NCI-H2107 (cell line): ENCODE data around the gene FAXDC2.
A peak's percentile ranks its signal among the peaks of the same experiment; 100 is the strongest.
"Not testable (repeated sequence)": the region's sequence is repeated elsewhere in the genome, so short reads cannot be mapped to it uniquely, and the experiment has no call there.

Experiments used
- DNase-seq: peaks from one replicate; lab custom pipeline; 2025; lab: John Stamatoyannopoulos, UW

Gene FAXDC2

GRCh38 chr5:154861946-154862345, 11.5 kb upstream of the FAXDC2 start:
- DNase-seq: no peak

- DNase-seq: no peak
Observed at GRCh38 chr5:154860765-154861164, 10.4 kb upstream of the FAXDC2 start.

- no peak for DNase-seq
Observed at GRCh38 chr5:154860123-154860522, 9.7 kb upstream of the FAXDC2 start.

GRCh38 chr5:154858972-154859871, 8.8 kb upstream of the FAXDC2 start:
- DNase-seq: no peak

GRCh38 chr5:154858297-154858971, 8.0 kb upstream of the FAXDC2 start, which contains the start of gene CNOT8:
TSS of gene CNOT8 (plus strand) at chr5:154858627. CDS start at chr5:154863279, 4,652 bp downstream.
- peak; percentile 77 for DNase-seq

GRCh38 chr5:154857530-154858296, 7.3 kb upstream of the FAXDC2 start:
- DNase-seq: peak; percentile 77

GRCh38 chr5:154851351-154851750, 948 bp upstream of the FAXDC2 start:
- no peak for DNase-seq

GRCh38 chr5:154849791-154850201, 607 bp downstream of the FAXDC2 start:
- no peak for DNase-seq

GRCh38 chr5:154849264-154849785, 1.1 kb downstream of the FAXDC2 start:
- no peak for DNase-seq

GRCh38 chr5:154844809-154845208, 5.6 kb downstream of the FAXDC2 start:
- DNase-seq: no peak

- DNase-seq: no peak
Observed at GRCh38 chr5:154842689-154843530, 7.5 kb downstream of the FAXDC2 start.

GRCh38 chr5:154841273-154841661, 9.1 kb downstream of the FAXDC2 start:
- no peak for DNase-seq

GRCh38 chr5:154840435-154841272, 9.7 kb downstream of the FAXDC2 start:
- DNase-seq: no peak

GRCh38 chr5:154837009-154837901, 13.1 kb downstream of the FAXDC2 start:
- no peak for DNase-seq

GRCh38 chr5:154836225-154836624, 14.2 kb downstream of the FAXDC2 start:
- DNase-seq: no peak

GRCh38 chr5:154835701-154836052, 14.7 kb downstream of the FAXDC2 start:
- DNase-seq: not testable (repeated sequence)

GRCh38 chr5:154834053-154834452, 16.4 kb downstream of the FAXDC2 start:
- DNase-seq: no peak

GRCh38 chr5:154832804-154833203, 17.6 kb downstream of the FAXDC2 start:
- DNase-seq: not testable (repeated sequence)

GRCh38 chr5:154831451-154831850, 19.0 kb downstream of the FAXDC2 start:
- no peak for DNase-seq
